GM12891 (cell line): ENCODE results near the gene ABHD2.

Experiments used
- POLR2A ChIP-seq: IDR thresholded peaks from 2 replicates; pipeline ENCODE4 v1.6.1; 2011; ENCODE audit warnings: low read depth, low read length, control low read depth
- POLR2AphosphoS5 ChIP-seq: IDR thresholded peaks from 2 replicates; pipeline ENCODE4 v1.6.1; 2011; ENCODE audit warnings: low read depth, low read length, control low read depth

GRCh38 chr15:89087830-89088604 lies at the start of gene ABHD2:
- no peak for TF ChIP-seq POLR2AphosphoS5
- peak; percentile 25; the same call in 1 of the 2 replicates for TF ChIP-seq POLR2A
